ENCODE measurements around the gene SLC45A1.

The SLC45A1 gene

DNA sequence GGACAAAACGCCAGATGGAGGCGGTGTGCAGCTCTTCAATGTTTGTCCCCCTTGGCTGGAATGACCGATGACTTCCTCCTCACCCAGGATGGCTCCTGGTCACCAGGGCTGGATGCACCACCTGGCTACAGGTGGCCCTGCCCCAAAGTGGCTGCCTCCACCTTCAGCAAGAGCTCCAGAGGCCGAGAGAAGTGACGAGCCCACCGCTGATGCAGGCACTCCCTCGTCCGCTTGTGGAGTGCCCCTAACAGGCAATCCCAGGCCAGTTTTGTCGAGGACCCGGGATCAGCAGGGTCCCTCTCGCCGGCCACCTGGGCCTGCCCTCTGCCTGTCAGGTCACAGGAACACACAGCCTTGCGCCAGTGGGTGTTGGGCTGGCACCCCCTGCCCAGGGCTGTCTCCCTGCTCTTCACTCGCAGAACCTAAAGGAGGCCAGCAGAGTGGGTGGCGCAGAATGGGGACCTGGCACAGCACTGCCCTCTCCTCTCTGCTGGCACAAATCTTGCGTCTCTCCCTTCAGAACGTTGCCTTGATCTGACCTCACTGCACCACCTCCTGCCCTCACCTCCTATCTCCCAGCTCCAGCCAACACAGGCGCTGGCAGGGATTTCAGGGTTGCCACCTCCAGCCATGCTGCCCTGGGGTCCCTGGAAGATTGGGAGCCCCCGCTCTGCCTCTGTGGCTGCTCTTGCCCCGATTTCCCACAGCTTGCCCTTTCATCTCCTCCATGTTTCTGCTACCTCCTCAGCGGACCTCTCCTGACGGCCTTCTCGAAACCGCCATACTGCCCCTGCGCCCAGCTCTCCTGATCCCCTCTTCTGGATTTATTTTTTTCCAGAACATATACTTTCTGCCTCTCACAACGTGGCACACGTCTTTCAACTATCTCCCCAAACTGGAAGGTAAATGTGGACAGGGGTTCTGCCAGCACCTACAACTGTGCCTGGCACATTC lies 38.6 kb downstream of the SLC45A1 start:
- DNase-seq = no peak

DNA sequence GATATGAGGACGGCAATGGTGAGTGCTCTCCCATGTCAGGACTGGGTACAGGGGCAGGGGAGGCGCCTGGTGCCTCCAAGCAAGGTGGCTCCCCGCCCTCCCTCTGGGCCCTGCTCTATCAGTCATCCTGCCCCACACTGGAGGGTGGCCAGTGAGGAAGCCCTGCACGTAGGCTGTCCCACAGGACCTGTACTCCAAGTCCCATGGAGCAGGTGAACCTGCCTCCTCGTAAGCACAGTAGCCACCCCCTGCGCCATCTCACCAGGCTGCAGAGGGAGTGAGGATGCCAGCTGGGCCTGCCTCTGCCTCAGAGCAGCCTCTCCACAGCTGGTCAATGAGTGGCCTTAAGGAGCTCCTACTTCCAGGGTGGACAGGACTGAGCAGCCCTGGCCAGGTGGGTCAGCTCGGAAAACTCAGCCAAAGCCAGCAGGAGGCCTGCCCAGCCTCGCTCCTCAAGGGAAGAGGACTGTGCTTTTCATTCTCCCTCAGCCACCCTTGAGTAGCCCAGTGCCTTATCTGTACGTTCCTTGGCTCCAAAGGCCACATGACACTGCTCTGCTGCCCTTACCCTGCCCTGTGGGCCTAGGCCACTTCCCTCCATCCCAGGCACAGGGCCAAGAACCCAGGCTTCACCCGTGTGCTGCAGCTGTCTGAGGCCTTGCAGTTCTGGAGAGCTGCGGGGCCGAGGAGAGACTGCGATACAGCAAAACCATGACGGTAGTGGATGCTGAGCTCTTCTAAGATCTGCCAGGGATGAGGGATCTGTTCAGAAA lies 39.6 kb downstream of the SLC45A1 start:
- DNase-seq = no peak

DNA sequence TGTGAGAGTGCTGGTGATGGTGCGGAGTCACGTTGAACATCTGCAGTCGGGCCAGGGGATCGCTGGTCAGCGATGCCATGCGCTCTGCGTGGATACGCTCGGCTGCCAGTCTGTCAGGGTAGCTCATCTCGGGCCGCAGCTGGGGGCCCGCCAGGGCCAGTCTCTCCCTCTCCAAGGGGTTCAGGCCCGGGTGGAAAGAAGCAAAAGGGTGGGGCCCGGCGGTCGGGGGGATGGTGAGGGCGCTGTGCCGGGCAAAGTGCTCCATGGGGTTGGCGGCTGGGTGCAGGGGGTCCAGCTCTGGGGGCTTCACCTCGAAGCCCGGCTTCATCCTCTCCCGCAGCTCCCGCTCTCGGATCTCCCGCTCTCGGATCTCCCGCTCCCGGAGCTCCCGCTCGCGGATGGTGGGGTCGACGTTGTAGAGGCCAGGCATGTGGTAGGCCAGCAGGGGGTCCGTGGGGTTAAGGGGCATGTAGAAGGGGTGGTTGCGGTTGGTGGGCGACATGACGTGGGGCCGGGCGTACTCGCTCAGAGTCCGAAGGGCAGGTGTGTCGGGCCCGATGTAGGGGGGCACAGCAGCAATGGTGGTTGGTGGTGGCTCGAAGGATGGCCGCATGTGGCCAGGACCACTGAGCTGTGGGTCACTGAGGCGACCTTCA lies 40.5 kb downstream of the SLC45A1 start:
- DNase-seq = no peak

DNA sequence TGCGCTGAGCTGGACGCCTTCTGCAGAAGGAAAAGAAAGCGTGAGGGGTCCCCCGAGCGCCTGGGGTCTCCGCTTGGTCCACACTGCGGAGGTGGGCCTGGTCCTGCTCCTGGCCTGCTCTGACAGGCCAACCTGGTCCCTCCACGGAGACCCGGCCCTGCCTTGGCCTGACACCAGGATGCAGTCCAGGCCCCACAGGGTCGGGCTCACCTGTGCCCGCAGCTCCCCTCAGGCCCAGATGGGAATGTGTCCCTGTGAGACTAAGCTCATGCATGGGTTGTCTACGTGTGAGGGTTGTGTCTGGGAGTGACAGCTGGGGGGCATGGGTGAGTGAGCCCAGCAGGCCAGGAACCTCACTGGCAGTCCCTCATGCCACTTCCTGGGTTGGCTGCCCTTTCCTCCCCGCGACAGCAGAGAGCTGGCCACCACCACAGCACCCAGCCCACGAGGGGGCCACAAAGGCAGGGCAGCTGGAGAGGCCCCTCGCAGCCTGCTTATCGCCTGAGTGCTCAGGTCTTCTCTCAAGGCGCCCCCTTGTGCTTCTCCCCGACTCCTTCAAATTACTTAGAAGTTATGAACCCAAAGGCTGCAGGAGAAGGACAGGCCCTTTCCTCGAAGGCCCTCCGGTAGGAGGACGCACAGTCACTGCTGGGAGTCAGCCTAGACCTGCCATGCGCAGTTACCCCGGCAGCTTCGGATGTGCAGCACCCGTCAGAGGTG lies 41.1 kb downstream of the SLC45A1 start:
- DNase-seq = no peak

DNA sequence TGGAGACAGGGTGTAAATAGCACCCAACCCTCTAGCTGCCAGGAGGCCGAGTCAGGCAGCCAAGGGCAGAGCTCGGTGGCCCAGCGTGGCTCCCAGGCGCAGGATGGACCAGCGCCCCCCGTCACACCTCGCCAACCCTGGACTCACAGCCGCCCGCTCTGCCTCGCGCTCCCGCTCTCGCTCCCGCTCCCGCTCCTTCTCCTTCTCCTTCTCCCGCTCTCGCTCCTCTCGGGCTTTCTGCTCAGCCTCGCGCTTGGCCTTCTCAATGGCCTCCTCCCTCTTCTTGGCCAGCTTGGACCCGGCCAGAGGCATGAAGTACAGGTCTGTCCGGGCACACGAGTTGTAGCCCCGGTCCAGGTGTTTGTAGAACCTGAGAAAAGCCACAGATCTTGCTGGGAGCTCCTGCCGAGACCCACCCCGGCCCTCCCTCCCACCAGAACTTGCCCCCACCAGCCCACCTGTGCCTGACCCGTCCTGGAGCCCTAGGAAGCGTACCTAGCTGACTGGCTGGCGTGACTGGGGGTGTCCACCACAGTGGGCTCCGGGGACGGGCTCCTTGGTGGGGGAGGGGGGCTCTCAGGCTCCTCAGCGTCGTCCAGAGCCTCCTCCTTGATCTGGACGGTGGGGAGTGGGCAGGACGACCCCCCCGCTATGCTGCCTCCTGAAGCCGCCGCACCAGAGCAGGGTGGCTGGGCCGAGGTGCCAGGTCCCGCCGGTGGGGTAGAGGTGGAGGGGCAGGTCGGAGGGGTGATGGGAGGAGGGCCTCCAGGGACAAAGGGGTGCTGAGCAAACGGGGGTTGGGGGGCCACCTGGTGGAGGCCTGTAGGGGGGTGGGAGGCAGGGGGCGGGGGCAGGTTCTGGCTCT lies 41.9 kb downstream of the SLC45A1 start:
- no peak for DNase-seq

DNA sequence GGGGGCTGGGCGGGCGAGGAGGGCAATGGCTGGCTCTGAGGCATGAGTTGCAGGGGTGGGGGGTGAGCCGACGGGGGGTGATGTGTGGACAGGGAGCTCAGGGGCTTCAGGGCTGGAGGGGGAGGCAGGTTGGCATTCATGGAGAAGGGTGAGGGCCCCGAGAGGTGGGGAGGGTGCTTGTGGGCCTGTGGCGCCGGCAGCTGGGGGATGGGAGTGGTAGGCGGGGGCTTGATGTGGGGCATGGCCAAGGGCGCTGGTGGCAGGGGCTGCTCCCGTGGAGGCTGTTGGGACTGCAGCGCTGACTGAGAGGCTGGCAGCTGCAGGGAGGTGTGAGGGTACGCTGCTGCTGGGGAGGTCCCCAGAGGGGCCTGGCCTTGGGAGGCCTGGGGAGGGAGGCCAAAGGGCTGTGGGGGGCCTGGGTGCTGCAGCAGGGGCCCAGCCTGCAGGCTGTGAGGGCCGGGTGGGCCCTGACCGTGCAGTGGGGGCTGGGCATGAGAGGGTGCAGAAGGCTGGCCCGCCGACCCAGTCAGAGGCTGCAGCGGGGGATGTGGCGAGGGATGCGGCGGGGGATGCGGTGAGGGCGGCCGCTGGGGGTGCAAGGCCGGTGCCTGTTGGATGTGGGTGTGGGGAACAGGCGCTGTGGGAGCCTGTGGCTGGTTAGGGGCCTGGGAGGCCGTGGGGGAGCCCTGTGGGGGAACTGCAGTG lies 42.7 kb downstream of the SLC45A1 start:
- no peak for DNase-seq

DNA sequence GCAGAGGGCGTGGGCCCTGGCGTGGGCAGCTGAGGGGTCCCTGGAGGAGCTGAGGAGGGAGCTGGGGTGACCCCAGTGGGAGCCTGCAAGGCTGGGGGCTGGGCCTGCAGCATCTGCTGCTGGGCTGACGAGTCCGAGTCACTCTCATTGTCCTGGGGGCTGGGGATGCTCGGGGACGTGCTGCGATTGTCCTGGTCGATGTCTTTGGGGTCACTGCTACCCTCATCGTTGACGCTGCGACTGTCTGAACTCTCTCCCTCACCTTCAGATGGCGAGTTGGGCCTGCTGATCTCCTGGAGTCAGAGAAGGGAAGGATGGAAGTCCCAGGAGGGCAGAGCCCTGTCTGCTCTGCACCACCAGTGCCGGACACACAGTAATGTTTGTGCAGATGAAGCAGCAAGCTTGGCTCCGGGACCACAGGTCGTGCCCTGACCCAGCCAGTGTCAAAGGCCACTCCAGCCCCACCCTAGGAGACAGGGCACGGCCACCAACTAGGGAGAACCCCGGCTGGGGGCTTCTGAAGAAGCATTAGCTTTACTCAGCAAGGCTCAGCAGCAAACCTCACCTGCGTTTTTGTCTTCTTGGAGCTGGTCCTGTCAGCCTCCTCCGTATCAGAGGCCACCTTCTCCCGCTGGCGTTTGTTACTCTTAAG lies 43.4 kb downstream of the SLC45A1 start:
- no peak for DNase-seq

DNA sequence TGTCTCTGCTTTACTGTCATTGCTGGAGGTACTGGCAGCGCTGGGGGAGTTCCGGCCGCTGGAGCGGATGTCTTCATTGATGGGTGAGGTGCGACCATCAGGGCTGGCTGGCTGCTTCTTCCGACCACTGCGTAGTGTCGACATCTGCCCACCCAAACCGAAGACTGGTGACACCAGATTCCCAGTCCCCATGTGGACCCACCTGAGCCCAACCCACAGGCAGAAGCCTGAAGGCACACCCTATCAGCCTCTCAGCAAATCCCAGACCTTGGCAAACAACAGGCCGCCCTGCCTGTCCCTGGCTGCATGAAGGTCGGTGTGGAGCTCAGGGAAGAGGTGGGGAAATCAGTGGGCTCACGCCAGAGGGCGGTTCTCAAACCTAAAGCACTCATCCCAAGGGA lies 44.8 kb downstream of the SLC45A1 start:
- DNase-seq = no peak

DNA sequence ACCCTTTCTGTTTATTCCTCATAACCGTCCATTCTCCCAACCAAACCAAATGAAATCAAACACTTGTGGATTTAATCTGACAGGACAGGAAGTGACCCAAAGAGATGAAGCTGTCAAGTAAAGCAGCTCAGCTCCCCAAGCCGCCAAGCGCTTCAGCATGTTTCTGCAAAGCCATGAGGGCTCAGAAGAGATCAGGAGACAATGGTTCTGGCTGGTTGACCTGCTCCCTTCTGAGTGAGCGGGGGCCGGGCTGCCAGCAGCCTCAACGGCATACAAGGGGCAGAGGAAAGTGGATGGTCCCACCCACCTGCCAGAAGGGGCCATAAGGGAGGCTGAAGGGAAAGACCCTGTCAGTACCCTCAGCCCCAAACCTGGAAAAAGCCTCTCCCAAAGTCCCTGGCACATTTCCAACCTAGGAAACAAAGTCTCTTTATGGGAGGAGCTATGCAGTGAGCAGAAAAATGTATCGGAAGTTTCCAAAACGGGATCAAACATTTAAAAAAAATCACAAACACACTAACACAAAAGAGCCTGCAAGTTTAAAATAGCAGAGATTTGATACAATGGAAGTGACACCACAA lies 45.4 kb downstream of the SLC45A1 start:
- no peak for DNase-seq

DNA sequence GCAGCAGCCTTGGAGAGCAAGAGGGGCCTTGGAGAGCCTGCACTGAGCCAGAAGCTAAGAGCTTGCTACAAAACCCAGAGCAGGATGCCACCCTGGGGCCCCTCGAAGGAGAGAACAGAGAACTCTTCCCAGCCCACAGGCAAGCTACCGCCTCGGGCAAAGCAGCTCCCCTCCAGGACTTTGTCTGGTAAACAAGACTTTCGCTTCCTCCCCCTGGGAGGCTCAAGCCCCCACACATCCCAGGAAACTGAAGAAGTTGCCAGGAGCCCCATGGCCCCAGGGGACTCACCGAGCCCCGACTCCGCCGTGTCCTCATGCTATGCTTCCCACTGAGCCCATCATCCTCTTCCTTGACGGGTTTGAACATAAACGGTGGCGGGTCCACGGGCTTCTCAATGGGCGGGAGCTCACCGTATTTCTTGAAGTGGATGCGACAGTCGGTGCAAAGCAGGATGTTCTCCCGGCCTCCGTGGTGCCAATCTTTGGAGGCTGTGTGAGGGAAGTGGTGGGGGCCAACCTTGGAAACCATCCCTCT lies 45.9 kb downstream of the SLC45A1 start:
- DNase-seq = no peak

DNA sequence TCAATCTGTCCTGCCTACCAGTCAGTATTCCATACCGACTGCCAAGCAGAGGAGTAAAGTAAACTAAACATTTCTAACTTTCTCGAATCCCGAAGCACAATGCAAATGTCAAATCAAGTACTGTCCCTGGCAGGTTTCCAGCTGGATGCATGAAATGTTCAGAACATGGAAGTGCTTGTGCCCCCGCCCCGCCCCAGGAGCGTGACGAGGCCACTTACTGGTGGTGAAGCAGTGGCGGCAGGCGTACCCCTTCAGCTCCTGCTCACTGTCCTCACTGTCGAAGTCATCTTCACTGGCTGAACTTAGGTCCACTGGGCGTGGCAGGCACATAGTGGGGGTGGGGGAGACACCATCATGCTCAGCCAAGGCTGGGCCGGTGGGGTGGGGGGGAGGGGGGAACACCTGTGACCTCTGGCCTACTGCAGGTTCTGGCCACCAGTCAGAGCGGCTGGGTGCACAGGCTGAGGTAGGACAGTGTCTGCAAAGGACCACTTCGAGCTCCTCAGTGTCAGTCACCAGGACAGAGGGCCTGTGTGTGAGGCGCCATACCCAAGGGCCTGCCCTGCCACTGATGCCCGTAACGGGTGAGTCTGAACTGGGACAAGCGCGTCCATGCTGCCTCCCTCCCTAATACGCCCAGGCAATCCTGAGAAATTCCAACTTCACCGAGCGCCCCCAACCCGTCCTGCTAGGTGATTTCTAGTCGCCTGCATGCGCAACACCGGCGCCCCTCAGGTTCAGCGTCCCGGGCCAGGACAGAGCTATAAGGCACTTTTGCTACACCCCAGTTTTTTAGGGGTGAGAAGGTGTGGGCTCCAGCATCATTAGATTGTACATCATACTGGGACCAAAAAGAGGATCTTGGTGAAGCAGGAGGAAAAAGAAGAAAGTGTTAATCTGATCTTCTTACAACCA lies 46.9 kb downstream of the SLC45A1 start:
- DNase-seq = no peak

DNA sequence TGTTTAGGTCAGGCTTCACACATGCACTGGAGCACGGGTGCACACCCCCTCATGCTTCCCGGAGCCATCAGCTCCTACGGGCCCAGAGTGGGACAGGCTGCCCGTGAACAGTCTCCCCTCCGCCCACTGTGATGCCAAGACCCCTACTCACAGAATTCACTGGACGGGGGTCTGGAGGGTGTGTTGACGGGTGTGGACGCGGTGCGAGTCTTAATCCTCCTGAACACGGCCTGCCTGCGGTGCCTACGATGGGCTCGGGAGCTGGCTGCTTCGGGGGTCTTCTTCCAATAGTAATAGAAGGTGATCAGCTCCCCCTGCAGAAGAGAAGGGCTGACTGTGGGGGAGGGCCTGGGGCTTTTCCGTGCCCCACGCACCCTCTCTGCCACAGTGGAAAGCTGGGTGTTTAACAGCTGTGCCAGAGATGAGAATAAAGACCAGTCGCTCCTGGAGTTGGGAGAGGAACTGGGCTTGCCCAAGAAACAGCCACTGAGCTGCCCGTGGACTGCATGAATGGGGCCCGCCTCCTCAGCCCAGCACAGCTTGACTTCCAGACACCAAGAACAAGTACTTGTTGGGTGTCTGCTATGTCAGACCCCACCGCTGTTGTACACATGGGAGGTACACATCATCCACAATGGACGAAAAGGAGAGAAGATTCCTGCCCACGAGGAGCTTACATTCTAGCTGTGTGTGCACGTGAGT lies 47.9 kb downstream of the SLC45A1 start:
- DNase-seq = no peak

DNA sequence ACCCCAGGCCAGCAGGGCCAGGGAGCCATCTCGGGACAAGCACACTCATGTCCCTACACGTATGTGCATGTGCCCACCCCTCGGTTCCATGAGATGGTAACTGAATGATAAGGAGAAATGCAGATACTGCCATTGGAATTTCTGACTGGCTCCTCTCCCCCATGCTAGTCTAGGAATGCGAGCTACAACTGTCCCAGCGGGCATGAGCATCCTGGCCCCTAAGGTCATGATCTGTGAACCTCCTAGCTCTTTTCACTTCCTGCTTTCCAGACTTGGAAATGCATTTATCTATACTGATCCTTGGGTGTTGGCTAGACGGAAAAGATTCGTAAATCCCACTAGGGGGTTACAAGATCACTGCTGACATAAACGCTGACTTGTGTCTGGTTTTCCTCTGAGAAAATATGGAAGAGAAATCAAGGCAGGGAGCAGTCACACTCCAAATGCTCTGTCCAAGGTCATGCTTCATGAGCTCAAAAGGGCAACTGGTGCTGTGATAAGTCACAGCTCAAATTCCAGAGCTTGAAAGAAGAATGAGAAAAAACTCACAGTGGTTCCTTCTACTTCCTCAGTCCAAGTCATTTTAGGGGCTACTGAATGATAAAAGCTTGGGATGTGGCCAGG lies 49.8 kb downstream of the SLC45A1 start:
- no peak for DNase-seq

DNA sequence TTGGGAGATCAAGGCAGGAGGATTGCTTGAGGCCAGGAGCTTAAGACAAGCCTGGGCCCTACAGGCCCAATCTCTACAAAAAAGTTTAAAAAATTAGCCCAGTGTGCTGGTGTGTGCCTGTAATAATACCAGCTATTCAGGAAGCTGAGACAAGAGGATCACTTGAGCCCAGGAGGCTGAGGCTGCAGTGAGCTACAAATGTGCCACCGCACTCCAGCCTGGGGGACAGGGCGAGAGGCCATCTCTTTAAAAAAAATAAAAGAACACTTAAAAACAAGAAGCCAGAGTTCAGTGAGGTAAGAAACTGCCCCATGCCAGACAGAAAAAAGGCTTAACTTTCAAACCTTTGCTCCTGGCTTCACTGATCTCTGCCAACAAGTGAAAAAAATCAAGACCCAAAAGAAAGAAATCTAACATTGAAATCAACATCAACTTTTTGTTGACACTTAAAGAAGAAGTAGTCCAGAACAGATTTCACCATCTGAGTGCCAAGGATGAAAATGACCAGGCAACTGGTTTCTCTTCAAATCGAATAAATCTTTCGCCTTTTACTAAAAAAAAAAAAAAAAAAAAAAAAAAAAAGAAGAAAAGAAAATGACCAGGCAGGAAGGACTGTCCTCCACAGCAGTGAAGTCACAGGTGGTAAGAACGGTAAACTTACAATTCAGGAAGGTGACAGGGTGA lies 51.2 kb downstream of the SLC45A1 start:
- DNase-seq = no peak

DNA sequence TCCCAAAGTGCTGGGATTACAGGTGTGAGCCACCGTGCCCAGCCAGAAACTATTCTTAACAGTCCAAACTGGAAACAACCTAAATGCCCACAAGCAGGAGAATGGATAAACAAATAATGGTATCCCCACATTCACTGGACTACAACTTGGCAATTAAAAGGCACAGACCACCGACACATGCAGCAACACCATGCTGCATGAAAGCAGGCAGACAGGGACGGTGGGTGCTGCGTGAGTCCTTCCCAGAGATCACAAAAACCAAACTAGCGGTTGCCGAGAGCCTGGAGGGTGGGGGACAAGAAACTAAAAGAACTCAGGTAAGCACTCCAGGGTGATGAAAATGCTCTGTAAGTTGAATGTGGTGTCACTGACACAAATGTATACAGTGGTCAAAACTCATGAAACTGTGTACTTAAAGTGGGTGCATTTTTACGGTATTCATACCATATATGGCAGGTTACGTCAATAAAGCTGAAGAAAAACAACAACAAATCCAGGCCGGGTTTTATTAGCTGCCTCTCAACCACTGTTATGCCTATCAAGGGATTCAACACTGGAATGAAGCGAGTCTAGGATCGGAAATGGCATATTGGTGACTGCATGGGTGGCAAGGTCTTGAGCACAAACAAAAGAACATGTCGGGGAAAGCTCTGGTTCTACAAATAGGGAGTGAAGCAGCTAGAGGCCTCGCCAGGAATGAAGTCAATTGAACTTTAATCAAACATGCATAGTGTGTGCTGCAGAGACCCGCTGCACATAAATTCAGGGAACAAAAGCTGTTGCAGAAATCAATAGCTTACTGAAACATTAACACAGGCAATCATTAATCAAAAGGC lies 52.4 kb downstream of the SLC45A1 start:
- DNase-seq = no peak

DNA sequence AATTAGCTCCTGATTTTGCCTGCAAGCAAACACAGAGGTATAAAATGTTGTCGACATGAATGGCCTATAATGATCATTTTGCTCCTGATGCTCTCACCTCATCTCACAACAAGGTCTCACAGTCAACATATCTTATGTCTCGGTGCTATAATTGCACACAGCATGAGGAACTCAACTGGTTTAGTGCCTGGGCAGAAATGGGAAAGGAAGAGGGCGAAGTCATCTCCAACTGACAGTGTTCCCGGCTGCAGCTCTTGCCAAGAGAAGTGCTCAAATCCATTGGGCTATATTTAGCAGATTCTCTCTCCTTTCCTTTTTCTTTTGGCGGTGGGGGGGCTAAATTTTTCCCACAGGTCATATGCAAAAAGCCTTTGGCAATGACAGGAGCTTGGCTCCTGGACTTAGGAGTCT lies 53.0 kb downstream of the SLC45A1 start:
- DNase-seq = no peak
